Keratinocyte (primary cell): ENCODE results near the gene CNIH4.

Experiments
- EZH2 ChIP-seq: IDR thresholded peaks from one replicate; pipeline ENCODE4 v1.6.1; 2012; ENCODE audit warnings: inconsistent platforms, mild to moderate bottlenecking, low read length, moderate library complexity
- TF ChIP-seq, protein P1 (sequence below), 3 experiments: IDR thresholded peaks in 1 of 3; conservative IDR thresholded peaks in 1 of 3; optimal IDR thresholded peaks in 1 of 3; 2 replicates in 2 of 3; 3 replicates in 1 of 3; pipeline versions ENCODE3 to v1.5.1; 2011; ENCODE audit warnings: low read length in 3 of 3, mild to moderate bottlenecking in 3 of 3, moderate library complexity in 2 of 3, control low read depth in 1 of 3, inconsistent platforms in 1 of 3; ENCODE audit not compliant: insufficient read depth in 2 of 3; ENCODE audit errors: extremely low read depth in 1 of 3

DNA sequence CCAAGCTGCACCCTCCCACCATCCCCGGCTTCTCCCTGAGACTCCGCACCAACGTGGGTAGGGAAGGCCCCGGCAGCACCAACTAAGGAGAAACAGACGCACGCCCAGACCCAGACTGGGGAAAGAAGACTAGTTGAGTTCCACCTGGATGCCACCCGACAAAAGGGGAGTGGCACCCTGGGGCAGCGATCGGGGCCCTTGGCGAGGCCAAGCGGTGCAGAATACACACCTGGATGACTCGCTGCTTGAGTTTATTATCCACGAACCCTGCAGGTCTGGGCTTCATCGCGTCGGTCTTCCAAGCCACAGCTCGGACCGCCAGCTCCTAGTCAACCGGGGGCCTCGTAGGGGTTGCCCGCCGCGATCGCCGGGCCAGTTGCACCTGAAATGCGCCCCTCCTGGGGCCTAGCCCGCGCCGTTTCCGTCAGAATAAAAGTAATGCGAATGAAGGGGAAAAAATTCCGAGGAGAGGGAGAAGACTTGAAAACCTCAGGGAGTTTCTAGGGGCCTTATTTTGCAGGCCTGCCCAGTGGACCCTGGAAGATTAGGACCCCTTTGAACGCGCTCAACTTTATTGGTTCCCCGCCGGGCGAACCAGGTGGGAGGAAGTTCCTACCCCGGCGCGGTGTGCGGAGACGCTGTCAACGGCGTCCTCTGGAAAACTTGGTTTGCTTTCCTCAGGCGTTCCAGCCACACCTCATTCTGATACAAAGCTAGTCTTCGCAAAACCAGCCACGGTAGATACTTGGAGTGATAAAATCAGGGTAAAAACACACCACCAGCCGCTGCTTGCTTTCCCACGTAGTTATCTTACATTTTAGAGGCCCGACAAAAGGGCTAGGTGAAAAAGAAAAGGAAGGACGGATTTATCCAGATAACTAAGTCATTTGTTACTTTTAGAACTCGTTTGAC lies 26.6 kb upstream of the CNIH4 start, which contains the start of gene NVL:
- TF ChIP-seq, protein P1, sequence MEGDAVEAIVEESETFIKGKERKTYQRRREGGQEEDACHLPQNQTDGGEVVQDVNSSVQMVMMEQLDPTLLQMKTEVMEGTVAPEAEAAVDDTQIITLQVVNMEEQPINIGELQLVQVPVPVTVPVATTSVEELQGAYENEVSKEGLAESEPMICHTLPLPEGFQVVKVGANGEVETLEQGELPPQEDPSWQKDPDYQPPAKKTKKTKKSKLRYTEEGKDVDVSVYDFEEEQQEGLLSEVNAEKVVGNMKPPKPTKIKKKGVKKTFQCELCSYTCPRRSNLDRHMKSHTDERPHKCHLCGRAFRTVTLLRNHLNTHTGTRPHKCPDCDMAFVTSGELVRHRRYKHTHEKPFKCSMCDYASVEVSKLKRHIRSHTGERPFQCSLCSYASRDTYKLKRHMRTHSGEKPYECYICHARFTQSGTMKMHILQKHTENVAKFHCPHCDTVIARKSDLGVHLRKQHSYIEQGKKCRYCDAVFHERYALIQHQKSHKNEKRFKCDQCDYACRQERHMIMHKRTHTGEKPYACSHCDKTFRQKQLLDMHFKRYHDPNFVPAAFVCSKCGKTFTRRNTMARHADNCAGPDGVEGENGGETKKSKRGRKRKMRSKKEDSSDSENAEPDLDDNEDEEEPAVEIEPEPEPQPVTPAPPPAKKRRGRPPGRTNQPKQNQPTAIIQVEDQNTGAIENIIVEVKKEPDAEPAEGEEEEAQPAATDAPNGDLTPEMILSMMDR (optimal IDR thresholded peaks at IDR 0.05 in 1 of 3, IDR thresholded peaks at IDR 0.05 in 1 of 3, conservative IDR thresholded peaks at IDR 0.05 in 1 of 3; ENCODE audit: extremely low read depth in 1 of 3, insufficient read depth in 2 of 3, low read length in 3 of 3): no peak
- TF ChIP-seq EZH2: no peak
